Measurements from ENCODE around the gene RFNG. TPM values are rescaled to one million over a fixed set of nuclear protein-coding genes. Genes with fewer than 3 reads are reported as not detected.

The RFNG gene
- total RNA-seq, 1 donor from 2014 or later, result 20.9 TPM

DNA sequence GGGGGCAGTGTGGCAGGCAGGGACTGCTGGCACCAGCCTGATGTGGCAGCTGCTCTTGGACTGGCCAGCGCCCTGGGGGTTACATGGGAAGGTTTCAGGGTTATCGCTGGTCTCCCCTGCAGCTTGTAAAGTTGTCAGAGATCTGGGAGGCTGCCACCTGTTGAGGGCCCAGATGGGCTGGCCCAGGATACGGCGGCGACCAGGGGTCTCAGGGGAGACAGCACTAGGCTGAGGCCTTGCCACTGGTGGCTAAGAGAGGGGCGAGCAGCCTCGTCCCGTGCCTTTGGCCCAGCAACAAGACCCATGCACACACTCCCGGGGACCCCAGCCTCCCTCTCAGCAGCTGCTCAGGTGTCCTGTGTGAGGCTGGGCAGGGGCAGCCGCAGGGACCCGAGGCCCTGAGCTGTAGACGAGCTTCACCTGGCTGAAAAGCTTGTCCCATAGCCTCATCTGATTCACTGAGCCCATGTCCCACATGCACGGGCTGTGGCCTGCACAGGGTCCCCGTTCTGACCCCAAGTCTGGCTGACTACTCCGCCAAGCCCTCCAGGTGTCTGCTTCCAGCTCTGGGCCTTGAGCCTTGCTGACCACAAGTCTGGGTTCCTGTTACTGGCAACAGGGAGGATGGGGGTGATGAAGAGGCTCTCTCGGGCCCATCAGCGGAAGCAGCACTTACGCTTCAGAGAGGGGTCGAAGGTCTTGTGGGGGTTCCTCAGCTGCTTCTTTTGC, 7.8 kb upstream of the RFNG start:
- intact Hi-C loops (cut with micrococcal nuclease), result no loop called here

DNA sequence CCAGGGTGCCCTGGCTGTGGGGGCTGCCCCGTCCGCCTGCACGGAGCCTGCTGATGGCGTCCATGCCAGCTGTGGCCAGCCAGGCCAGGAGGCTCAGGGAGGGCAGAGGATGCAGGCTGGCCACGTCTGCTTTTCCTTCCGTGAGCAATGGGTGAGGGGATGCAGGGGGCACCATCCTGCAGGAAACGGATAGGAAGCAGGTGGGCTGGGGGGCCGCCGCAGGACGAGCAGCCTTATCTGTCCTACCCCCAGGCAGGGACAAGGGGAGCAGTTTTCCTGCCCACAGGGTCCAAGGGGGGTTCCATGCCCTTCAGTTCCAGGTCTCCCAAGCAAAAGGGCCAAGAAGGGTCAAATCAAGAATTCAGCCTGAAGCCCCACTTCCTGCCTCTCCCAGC, 7.2 kb upstream of the RFNG start:
- intact Hi-C loops (cut with micrococcal nuclease), result no loop called here

DNA sequence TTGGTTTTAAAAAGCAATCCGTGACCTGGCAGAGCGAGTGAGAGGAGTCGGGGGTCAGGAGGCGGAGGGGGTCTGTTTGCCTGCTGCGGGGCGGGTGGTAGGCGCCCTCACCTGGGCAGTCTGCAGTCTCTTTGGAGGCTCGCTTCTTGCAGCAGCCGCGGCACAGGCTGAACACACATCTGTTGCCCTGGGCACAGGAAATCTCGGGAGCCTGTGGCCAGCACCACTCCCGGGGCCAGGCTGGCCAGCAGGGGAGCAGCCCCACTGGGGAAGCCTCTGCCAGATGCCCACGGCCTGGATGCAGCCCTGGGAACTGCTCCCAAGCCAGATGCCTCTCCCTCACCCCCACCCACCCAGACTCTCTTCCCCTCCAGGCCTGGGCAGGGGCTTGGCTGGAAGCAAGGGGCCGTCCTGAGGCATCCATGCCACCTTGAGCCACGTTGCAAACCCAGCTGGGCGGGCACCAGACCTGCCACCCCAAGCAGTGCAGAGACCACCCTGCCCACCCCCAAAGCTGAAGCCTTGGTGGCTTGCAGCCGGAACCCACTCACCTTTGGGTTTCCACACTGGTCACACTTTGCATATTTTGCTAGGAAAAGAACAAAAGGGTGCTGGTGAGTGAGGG, 6.7 kb upstream of the RFNG start:
- intact Hi-C loops (cut with micrococcal nuclease), result no loop called here

DNA sequence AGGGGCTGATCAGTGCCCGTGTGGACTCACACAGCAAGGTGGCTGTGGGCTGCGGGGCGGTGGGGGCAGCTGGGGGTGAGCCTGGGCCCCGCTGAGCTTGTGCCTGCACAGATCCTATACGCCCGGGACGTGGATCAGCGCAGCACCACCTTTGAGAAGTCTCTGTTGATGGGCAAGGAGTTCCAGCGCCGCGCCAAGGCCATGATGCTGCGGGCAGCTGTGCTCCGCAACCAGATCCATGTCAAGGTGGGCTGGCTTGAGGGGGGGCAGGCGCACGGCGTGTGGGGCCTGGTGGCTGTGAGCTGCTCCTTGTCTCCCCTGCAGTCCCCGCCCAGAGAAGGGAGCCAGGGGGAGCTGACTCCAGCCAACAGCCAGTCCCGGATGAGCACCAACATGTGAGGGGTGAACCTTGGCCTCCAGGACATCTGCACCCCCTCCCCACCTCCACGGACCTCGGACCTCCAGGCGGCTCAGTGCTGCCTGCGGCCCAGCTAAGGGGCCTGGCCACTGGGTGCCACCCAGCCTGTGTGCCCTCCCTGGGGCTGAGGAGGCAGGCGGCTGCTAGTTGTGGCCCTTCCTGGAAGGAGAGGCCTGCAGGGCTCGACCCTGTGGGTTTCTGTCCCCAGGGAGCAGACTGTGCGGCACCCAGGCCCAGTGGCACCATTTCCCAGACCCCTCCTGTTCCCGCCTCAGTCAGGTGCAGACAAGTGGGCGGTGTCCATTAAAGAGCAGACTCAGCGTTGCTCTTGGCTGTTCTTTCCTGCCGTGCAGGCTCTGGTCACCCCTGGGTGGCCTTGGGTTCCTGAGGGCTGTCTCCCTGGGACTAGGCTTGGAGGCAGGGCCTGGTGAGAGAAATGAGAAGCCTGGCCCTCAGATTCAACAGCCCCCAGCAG, 5.4 kb upstream of the RFNG start:
- intact Hi-C loops (cut with micrococcal nuclease), result no loop called here

DNA sequence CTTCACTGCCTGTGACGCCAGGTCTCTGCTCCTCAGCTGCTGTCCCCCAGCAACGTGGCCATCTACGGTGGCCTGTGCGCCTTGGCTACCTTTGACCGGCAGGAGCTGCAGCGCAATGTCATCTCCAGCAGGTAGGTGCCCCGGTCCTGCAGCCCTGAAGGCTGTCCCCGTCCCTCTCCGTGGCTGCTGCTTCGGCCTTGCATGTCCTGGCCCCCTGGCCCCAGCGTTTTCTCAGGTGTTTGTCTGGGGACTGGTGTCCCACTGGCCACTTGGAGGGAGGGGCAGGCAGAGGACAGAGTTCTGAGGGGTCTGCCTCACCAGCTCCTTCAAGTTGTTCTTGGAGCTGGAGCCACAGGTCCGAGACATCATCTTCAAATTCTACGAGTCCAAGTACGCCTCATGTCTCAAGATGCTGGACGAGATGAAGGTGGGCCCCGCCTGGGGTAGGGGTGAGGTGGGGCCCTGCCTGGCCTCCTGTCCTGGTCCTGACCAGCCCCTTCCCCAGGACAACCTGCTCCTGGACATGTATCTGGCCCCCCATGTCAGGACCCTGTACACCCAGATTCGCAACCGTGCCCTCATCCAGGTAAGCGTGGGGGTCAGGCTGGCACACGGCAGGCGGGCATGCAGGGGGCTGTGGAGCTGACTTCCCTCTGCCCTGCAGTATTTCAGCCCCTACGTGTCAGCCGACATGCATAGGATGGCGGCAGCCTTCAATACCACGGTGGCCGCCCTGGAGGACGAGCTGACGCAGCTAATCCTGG, 4.5 kb upstream of the RFNG start:
- intact Hi-C loops (cut with micrococcal nuclease), result no loop called here

DNA sequence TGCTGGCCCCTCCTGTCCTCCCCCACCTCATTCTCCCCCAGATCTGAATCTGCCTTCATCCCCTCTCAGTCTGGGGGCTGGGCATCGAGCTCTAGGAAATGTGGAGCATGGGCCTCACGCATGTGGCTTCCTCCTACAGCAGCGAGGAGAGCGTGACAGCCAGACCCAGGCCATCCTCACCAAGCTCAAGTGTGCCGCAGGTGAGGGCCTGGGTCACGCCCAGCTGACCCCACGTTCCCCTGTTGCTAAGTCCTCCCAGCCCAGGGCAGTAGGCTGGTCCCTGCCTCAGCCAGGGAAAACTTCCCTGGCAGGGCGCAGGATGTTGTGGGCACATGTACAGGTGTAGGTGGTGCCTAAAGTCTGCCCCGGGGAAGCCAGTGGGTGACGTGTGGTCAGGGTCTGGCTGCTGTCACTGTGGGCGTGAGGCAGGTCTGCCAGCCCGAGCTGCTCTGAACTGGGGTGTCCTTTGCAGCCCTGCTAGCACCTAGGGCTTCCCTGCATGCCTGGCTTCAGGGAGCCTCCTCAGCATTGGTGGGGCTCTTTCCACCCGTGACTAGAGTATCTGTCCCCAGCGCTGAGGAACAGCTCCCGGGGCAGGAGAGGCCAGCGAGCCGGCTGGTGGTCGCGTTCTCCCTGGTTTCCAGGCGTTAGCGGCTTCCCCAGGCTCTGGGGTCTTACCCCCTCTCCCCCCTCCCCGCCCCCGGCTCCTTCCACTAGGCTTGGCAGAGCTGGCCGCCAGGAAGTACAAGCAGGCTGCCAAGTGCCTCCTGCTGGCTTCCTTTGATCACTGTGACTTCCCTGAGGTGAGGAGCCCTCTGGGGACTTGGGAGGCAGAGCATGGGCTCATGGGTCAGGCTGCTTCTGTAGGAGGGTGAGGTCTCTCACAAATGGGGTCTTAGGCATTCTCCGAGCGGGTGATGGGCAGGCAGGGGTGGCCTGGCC, 3.7 kb upstream of the RFNG start:
- intact Hi-C loops (cut with micrococcal nuclease), result no loop called here

DNA sequence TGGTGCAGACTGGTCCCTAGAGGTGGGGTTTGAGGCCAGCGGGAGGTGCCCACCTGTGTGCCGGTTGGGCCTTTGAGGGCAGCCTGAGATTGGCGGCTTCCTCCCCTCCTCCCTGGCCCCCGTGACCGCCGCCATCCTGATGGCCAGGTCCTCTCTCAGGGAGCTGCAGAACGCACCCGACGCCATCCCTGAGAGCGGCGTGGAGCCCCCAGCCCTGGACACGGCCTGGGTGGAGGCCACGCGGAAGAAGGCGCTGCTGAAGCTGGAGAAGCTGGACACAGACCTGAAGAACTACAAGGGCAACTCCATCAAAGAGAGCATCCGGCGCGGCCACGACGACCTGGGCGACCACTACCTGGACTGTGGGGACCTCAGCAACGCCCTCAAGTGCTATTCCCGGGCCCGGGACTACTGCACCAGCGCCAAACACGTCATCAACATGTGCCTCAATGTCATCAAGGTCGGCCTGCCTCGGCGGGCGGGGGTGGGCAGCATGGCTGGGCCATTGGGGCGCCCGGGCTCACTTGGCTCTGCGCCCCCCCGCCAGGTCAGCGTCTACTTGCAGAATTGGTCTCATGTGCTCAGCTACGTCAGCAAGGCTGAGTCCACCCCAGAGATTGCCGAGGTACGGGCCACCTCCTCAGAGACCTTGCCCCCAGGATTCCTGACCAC, 2.9 kb upstream of the RFNG start:
- intact Hi-C loops (cut with micrococcal nuclease), result no loop called here

DNA sequence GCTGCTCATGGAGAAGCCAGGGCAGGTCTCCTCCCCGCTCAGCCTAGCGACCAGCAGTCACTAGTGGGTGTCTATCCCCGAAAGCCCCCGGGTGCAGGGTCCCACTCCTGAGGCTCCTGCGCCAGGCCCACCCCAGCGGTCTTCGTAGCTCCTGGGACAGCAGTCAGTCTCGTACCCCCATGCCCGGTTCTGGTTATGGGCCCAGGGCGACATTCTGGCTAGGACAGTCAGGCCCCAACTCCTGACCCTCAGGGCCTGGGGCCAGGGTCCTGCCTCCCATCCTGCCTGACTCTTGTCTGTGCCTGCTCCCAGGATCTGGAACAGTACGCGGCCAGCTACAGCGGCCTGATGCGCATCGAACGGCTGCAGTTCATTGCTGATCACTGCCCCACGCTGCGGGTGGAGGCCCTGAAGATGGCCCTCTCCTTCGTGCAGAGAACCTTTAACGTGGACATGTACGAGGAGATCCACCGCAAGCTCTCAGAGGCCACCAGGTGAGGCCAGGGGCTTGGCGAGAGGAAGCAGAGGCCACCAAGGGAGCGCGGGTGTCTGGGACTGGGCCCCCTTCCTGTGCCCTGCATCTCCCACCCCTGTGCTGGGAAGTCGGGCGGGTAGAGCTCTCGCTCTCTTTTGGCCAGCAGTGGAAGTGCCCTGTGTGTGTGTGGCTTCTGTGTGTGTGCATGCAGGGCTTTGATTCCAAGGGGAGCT, 2.1 kb upstream of the RFNG start:
- intact Hi-C loops (cut with micrococcal nuclease), result no loop called here

DNA sequence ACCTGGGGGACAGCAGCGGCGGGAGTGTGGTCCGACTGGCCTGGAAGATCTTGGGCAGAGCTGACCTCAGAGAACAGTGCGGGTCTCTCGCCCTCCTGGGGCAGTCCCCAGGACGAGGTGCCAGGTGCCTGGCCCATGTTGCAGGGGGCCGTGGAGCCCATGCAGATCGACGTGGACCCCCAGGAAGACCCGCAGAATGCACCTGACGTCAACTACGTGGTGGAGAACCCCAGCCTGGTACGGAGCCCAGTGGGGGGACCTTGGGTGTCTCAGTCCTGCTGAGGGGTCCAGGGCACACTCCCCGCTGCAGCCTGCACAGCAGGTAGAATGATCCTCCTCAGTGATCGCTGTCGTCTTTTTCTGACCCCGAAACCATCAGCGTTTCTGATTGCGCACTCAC, 1.5 kb upstream of the RFNG start:
- intact Hi-C loops (cut with micrococcal nuclease), result no loop called here

DNA sequence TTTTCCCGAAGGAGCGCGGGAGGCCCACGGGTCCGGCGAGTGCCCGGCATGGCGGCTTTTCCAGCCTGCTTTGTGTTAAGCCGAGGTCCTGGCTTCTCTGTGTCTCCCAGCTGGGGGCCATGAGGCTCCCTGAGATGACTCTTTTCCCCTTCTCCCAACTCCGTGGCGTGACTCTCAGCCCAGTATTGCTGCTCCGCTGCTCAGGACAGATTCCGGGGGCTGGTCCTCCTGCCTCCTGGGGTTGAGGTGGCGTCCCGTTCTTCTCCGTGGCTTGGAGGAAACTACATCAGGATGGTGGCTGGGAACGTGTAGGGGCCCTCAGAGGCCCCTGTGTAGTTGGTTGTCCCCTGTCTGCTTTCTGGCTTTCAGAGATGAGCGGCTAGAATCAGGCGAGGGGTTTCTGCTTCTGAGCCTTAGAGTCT, 1.0 kb upstream of the RFNG start:
- intact Hi-C loops (cut with micrococcal nuclease), result no loop called here

DNA sequence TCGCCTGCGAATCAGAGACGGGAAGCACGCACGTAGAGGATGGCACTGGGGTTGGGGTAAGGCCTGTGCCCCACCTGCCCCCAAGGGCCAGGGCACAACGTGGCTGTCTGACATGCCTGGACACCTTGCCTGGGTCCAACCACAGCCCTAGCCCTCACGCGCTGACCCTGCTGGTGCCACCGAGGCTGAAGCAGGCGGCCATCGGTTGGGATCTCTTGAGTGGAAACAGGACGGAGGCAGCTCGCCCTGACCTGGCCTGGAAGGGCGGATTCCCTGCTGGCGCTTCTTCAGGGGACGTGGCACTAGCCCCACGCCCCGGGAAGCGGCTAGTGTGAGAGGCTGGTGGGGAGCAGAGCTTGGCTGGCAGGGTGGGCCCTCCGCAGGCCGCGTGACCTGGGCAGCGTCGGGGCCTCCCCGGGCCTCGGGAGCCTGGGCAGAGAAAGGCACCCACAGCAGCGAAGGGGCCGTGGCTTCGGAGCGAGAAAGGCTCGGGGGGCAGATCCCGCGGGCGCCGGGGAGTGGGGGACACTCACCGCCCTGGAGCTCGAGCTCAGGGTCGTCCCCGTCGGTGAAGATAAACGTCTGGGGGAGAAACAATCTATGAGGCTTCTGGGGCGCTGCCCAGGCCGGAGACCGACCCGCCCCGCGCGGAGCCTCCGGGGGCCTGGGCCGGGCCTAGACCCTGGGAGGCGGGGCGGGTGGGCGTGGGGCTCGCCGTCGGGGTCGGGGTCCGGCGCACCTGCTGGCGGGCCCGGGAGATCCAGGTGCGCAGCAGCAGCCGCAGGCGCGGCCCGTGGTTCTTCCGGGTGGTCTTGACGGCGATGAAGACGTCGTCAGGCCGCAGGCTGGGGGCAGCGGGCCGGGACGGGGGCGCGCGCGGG, 610 bp downstream of the RFNG start:
- intact Hi-C loops (cut with micrococcal nuclease), result loop anchor here (1.0 kb wide), 1 partner anchor 47 kb away; the partner anchor contains the start of gene FASN

DNA sequence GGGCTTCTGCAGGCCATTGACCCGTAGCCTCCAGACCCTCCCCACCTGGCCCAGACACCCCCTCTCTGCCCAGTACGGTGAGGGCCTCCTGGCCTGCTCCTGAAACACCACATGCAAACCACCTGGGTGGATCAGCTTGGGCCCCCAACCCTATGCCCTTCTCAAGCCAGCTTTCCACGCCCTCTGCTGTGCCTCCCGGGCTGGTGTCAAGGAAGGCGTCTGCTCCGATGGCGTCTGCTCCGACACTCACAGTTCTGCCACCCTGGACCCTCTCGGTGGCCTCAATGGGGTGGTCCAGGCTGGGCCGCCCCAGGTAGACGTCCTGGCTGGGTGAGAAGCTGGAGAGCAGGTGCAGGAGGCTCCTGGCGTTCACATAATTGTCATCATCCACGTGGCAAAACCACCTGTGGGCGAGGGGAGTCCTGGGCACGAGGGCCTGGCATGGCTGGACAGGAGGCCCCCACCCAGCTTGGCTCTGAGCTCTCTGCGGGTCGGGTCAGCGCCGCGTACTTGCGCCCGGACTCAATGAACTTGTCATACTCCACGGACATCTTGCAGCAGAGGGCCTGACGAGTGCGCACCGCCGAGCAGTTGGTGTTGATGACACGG, 1.4 kb downstream of the RFNG start:
- intact Hi-C loops (cut with micrococcal nuclease), result no loop called here

DNA sequence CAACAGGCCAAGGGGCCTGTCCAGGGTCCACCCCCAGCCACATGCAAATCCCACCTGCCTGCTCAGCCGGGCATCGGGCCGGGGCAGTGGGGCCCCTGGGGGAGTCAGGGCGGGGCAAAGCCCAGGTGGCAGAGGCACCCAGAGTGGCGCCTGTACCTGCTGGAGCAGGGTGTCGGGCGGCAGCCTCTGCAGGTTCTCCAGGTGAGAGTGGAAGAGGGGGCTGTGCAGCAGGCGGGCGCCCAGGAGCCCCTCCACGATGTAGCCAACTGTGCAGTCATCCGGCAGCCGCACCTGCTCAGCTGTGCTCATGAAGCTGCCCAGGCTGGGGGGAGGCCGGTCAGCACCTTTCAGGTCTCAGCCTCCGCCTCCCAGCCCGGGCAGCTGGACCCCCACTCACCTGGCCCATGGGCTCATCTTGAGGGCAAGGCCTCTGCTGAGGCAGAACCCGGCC, 2.1 kb downstream of the RFNG start:
- intact Hi-C loops (cut with micrococcal nuclease), result no loop called here

DNA sequence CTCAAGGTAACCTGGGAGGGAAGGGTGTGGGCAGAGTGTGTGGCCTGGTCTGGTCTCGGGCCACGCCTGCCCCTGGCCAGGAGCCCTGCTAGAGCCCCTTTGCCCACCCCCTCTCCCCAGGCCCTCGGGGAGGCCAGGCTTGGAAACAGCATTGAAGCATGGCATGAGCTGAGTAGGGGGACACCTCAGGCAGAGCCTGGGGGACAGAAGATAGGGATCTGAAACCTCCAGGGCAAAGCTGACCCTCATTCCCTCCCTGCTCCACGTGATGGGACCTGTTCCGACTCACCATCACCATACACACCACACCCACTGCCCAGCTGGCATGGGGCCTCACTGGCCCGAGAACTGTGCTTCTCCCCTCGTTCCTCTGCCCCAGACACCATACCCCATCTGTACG, 2.5 kb downstream of the RFNG start:
- intact Hi-C loops (cut with micrococcal nuclease), result no loop called here

DNA sequence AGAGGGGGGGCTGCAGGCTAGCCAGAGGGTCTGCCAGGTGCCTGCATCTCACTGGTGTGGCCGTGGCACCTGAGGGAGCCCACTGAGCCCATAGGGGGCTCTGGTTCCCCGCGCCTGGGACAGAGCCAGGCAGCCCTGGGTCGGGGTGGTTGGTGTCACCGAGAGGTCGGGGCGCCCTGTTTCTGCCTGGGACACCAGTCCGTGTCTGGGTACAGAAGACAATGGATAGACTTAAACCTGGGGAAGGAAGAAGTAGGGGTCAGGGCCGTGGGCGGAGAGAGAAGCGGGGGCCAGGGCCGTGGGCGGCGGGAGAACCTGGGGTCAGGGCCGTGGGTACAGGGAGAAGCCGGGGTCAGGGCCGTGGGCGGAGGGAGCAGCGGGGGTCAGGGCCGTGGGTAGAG, 3.0 kb downstream of the RFNG start:
- intact Hi-C loops (cut with micrococcal nuclease), result no loop called here

DNA sequence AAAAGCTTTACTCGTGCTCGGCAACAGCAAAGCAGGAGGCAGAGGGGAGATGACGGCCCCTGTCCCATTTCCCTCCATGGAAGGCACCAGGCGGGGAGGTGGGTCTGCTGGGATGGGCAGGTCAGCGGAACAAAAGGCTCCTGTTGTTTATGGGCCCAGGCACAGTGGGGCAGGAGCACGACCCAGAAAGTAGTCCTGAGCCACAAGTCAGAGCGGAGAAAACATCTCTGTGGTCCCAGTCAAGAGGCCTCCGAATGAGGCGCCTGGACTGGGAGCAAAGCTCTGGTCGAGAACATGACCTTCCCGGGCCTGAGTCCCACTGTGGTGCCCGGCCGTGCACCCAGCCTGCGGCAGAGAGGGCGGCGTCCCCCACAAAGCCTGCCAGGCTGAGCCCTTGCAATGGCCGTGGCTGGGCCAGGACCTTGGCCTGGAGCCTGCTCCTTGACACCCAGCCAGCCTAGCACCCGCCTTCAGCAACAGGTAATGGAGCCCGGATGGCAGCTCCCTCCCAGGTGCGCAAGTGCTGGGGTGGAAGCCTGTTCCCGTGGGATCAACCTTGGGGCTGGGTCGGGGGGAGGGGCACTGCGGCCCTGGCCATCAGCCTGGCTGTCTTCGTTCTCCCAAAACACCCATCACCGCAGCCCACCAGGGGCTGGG, 3.6 kb downstream of the RFNG start:
- intact Hi-C loops (cut with micrococcal nuclease), result no loop called here

DNA sequence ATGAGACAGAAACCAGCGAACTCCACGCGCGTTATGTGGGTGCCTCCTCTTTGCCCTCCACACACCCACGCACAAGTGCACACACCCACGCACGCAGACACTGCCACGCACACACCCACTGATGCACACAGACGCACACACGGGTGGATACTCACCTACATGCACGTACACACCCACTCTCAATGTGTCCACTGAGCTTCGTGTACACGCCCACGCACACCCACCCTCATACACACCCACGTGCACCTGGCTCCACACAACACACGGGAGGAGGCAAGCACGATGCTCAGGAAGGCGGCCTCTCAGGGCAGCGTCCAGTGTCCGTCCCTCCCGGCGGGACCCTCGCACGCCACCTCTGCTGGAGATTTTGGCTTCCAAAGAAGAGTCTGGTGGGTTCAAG, 4.2 kb downstream of the RFNG start:
- intact Hi-C loops (cut with micrococcal nuclease), result no loop called here
